ENCODE measurements around the gene LEMD3. TPM values are rescaled to one million over a fixed set of nuclear protein-coding genes. Genes with fewer than 3 reads are reported as not detected.

Gene LEMD3
- total RNA-seq (2014; rRNA removed; shearing (Covaris generic)) (17.9 and 36.3 TPM in 2 replicates), polyA plus RNA-seq (2016; fragmentation: Nextera tagmentation; extraction: Ambion mirVana) (8.4 and 8.6 TPM in 2 replicates)

DNA sequence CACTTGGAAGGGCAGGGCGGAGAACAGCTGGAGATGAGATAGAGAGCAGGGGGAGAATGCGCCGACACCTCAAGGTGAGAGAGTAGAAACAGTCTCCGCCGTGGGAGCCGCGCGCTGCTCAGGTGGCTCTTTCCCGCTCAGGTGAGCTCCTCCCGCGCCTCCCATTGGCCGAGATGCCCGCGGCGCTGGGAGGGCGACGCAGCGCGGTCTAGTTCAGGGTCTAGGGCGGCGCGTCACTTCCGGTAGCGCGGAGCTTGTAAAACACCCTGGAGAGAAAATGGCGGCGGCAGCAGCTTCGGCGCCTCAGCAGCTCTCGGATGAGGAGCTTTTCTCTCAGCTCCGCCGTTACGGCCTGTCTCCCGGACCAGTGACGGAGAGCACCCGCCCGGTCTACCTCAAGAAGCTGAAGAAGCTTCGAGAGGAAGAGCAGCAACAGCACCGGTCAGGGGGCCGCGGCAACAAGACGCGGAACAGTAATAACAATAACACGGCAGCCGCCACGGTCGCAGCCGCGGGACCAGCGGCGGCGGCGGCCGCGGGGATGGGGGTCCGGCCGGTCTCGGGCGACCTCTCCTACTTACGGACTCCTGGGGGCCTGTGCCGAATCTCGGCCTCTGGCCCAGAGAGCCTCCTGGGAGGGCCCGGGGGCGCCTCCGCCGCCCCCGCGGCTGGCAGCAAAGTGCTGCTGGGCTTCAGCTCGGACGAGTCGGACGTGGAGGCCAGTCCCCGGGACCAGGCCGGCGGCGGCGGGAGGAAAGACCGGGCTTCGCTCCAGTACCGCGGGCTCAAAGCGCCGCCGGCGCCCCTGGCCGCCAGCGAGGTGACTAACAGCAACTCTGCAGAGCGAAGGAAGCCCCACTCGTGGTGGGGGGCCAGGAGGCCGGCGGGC is at the start of gene LEMD3:
Gene LEMD3 (plus strand): TSS at position 264 of the 889 bp plus-strand sequence. CDS start 14 bp downstream, at position 278.
- Histone ChIP-seq H3K9me2 (ENCODE audit: insufficient read depth) (no peaks in the 10 kb centered on the region), H3K9ac (peak within 1 kb of the TSS; percentile 97), H3K79me2 (ENCODE audit: insufficient read depth) (peaks cover 60% of the 10 kb centered on the region), H3K4me2 (ENCODE audit: unreplicated experiment) (peak within 1 kb of the TSS; percentile 95), H3F3A (ENCODE audit: insufficient read depth) (no peaks in the 10 kb centered on the region), H3K27ac (peak within 1 kb of the TSS; percentile 95), H3K27me3 (replicated peaks; ENCODE audit: insufficient read depth) (no peaks in the 10 kb centered on the region; the same call in 1 of the 2 replicates), H3K9me3 (ENCODE audit: low read depth) (no peaks in the 10 kb centered on the region), H3K4me1 (ENCODE audit: insufficient read depth) (peaks cover 38% of the 10 kb centered on the region), H3K4me3 (peak within 1 kb of the TSS; percentile 98), H2AFZ (peak within 1 kb of the TSS; percentile 100), H4K20me1 (ENCODE audit: insufficient read depth) (peaks cover 5% of the 10 kb centered on the region; the same call in 1 of the 2 replicates), H3K36me3 (ENCODE audit: low read depth) (no peaks in the 10 kb centered on the region)
- no peak for TF ChIP-seq EZH2 (IDR thresholded peaks at IDR 0.05; ENCODE audit: insufficient read depth, poor library complexity, severe bottlenecking)
- TF ChIP-seq EZH2phosphoT487 (IDR thresholded peaks at IDR 0.05; ENCODE audit: insufficient read depth, low read depth) = no peak
- WGBS, 2 experiments (ENCODE audit: low coverage in 1 of 2, low lambda C conversion rate in 2 of 2, missing lambda C conversion rate in 2 of 2) = 1% methylated on average over 89 of the region's 91 CpGs
- DNase-seq = peak; percentile 98
- in situ Hi-C loops (cut with MboI) = no loop called here

DNA sequence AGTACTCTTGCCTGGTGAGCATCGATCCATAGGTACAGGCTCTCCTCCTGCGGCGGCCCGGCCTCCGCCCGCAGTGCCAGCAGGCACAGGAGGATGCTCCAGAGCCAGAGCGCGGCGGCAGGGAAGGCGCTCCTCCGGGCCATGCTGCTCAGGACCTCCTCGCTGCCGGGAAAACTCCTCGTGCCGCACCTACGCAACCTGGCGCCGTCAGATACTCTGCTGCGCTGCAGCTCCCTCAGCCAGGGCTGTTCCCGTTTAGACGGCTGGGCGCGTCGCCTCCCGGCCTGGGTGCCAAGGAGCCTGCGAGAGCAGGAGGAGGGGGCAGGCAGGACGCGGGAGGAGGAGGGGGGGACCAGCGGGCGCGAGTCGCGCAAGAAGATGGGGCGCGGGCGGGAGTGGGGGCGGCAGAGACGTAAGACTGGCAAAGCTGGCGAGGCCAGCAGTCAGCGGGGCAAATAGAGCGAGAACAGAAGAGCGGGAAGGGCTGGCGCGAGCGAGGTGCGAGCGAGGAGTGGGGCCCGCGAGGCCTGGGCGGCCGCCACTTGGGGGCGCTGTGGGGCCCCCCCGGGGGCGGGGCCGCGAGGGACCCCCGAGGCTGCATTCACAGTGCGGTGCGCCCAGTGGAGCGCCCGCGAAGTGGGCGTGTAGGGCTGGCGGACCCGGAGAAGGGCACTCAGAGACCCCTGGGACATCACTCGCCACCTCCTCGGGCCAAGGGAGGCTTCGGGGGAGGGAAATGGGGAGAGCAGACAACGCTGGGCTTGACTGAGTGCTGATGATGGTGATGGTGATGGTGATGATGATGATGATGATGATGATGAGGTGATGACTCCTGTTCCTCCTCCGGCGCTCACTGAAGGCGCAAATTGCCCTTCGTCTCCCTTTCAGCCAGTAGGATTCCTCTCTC is 48.1 kb upstream of the LEMD3 start, which contains the start of gene WIF1:
Gene WIF1 (minus strand): TSS at position 257 of the 907 bp plus-strand sequence. CDS start 114 bp downstream, at position 143.
- in situ Hi-C loops (cut with MboI) = loop anchor here (25.0 kb wide), 1 partner anchor 234 kb away; no protein-coding TSS in a partner anchor
- Histone ChIP-seq H3K9ac (no peak within 1 kb of the TSS), H3K4me1 (ENCODE audit: insufficient read depth) (no peaks in the 10 kb centered on the region; the same call in 1 of the 2 replicates), H3K27me3 (replicated peaks; ENCODE audit: insufficient read depth) (peaks cover 83% of the 10 kb centered on the region), H3K9me2 (ENCODE audit: insufficient read depth) (no peaks in the 10 kb centered on the region), H4K20me1 (ENCODE audit: insufficient read depth) (no peaks in the 10 kb centered on the region), H3K4me2 (ENCODE audit: unreplicated experiment) (peak within 1 kb of the TSS; percentile 74), H3K36me3 (ENCODE audit: low read depth) (no peaks in the 10 kb centered on the region), H3K4me3 (peak within 1 kb of the TSS; percentile 48), H3K9me3 (ENCODE audit: low read depth) (no peaks in the 10 kb centered on the region), H3K27ac (no peak within 1 kb of the TSS), H3F3A (ENCODE audit: insufficient read depth) (no peaks in the 10 kb centered on the region), H2AFZ (peak within 1 kb of the TSS; percentile 47), H3K79me2 (ENCODE audit: insufficient read depth) (no peaks in the 10 kb centered on the region)
- no peak for TF ChIP-seq EZH2phosphoT487 (IDR thresholded peaks at IDR 0.05; ENCODE audit: insufficient read depth, low read depth)
- TF ChIP-seq EZH2 (IDR thresholded peaks at IDR 0.05; ENCODE audit: insufficient read depth, poor library complexity, severe bottlenecking) = no peak
- WGBS, 2 experiments (ENCODE audit: low coverage in 1 of 2, low lambda C conversion rate in 2 of 2, missing lambda C conversion rate in 2 of 2) = 10 to 16% methylated on average over 28 to 72 of the region's 73 CpGs
- peak; percentile 38 for DNase-seq

- Histone ChIP-seq H2AFZ (no peak overlapping the region), H3K27ac (no peak overlapping the region), H3K36me3 (ENCODE audit: low read depth) (no peaks in the 10 kb centered on the region), H4K20me1 (ENCODE audit: insufficient read depth) (no peaks in the 10 kb centered on the region), H3K4me3 (no peak overlapping the region), H3K79me2 (ENCODE audit: insufficient read depth) (no peaks in the 10 kb centered on the region), H3K4me2 (ENCODE audit: unreplicated experiment) (no peak overlapping the region), H3K27me3 (replicated peaks; ENCODE audit: insufficient read depth) (peaks cover 86% of the 10 kb centered on the region), H3K9me3 (ENCODE audit: low read depth) (no peaks in the 10 kb centered on the region), H3K4me1 (ENCODE audit: insufficient read depth) (no peaks in the 10 kb centered on the region; the same call in 1 of the 2 replicates), H3F3A (ENCODE audit: insufficient read depth) (no peaks in the 10 kb centered on the region), H3K9me2 (ENCODE audit: insufficient read depth) (no peaks in the 10 kb centered on the region), H3K9ac (no peak overlapping the region)
- no peak for DNase-seq
- in situ Hi-C loops (cut with MboI) = loop anchor here (25.0 kb wide), 1 partner anchor 235 kb away; no protein-coding TSS in a partner anchor
- TF ChIP-seq EZH2phosphoT487 (IDR thresholded peaks at IDR 0.05; ENCODE audit: insufficient read depth, low read depth) = no peak
- TF ChIP-seq EZH2 (IDR thresholded peaks at IDR 0.05; ENCODE audit: insufficient read depth, poor library complexity, severe bottlenecking) = no peak
- WGBS, 2 experiments (ENCODE audit: low coverage in 1 of 2, low lambda C conversion rate in 2 of 2, missing lambda C conversion rate in 2 of 2) = 86 to 87% methylated on average over 24 to 34 of the region's 34 CpGs
Observed at GRCh38 chr12:65121956-65122469, 47.4 kb upstream of the LEMD3 start.
